ENCODE data around the gene MECR. TPM values are rescaled to one million over a fixed set of nuclear protein-coding genes. Genes with fewer than 3 reads are reported as not detected.

MECR gene
- total RNA-seq, 5 donors from 2014 or later (not counting 1 experiment from before 2014, with no cell fraction given), result 9.5 to 17.8 (median 17.3) TPM

DNA sequence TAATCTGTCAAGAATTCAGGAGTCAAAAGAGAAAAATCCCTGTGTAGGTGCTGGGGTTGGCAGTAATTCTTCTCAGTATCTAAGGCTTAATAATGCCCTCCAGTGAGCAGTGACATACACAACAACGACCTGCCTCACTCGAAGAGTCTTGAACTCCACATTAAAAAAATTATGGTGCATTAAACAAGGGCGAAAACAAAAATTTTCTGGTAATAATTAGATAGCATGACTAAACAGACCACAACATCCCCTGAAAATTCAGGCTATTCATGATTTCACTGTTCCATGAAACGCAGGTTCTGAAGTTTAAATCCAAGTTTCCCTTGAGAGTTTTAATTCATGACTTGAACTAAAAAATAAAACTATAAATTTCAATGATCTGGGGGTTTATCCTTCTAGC, 54.2 kb downstream of the MECR start:
- no peak for ATAC-seq (replicated peaks in 1 of 4)
- Mint-ChIP-seq H3K36me3 (peaks cover 22% of the 10 kb centered on the region), H3K27me3 (no peaks in the 10 kb centered on the region), H3K9me3 (no peaks in the 10 kb centered on the region), H3K27ac (peak overlapping the region in 1 of 2 donors; percentile 34), H3K4me1 (peaks cover 66 to 69% (median 68%) of the 10 kb centered on the region in 3 donors), H3K4me3 (peak overlapping the region in 1 of 3 donors; percentile 32)
- DNase-seq, result no peak
- Histone ChIP-seq H3K27me3 (replicated peaks in 1 of 2; ENCODE audit: control insufficient read depth in 2 of 2, extremely low read depth in 1 of 2, insufficient read depth in 2 of 2, low read length in 1 of 2) (no peaks in the 10 kb centered on the region), H3K4me3 (ENCODE audit: control insufficient read depth in 1 of 2, extremely low read depth in 1 of 2, low read length in 1 of 2) (no peak overlapping the region), H3K4me1 (ENCODE audit: control insufficient read depth in 1 of 2, extremely low read depth in 1 of 2, insufficient read depth in 2 of 2, low read length in 2 of 2) (peaks cover 41 to 45% of the 10 kb centered on the region in 2 experiments), H3K36me3 (ENCODE audit: control insufficient read depth in 2 of 2, extremely low read depth in 1 of 2, insufficient read depth in 1 of 2, low read length in 1 of 2) (peaks cover 0 to 10% of the 10 kb centered on the region in 2 donors), H3K27ac (ENCODE audit: low read length) (no peak overlapping the region), H3K9me3 (no peaks in the 10 kb centered on the region)
- ChIA-PET POLR2A (interaction anchor here (0.6 to 0.8 kb wide), 3 partner anchors 9 to 121 kb away, joined by 3 to 9 read pairs (median 5); no protein-coding TSS in a partner anchor), CTCF (interaction anchor here in 1 of 2 donors (0.7 to 1.1 kb wide), 2 partner anchors 9 to 1258 kb away, joined by 3 read pairs; no protein-coding TSS in a partner anchor)
- no CpG with 5 or more reads among the region's 4 CpGs for WGBS (ENCODE audit: insufficient coverage)

DNA sequence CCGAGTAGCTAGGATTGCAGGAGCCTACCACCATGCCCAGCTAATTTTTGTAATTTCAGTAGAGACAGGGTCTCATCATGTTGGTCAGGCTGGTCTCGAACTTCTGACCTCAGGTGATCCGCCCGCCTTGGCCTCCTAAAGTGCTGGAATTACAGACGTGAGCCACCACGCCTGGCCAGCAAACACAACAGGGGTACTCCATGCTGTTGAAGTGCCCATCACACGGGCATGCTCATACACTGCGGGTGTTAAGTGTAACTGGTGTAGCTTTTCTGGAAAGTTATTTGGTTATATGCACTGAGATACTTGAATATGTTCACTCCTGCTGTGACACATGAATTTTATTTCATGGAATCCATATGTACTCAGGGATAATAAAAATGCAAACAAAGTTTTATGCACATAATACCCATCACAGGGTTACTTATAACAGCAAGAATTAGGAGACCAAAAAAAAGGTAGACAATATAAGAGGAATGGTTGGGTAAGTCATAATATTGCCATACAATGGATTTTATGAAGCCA, 58.3 kb downstream of the MECR start:
- Mint-ChIP-seq H3K9me3 (no peaks in the 10 kb centered on the region), H3K27ac (no peak overlapping the region), H3K4me3 (peak overlapping the region in 1 of 3 donors; percentile 9), H3K4me1 (peaks cover 67 to 69% (median 69%) of the 10 kb centered on the region in 3 donors), H3K27me3 (no peaks in the 10 kb centered on the region), H3K36me3 (peaks cover 32% of the 10 kb centered on the region)
- Histone ChIP-seq H3K9me3 (no peaks in the 10 kb centered on the region), H3K4me1 (ENCODE audit: control insufficient read depth in 1 of 2, extremely low read depth in 1 of 2, insufficient read depth in 2 of 2, low read length in 2 of 2) (peaks cover 21 to 38% of the 10 kb centered on the region in 2 experiments), H3K36me3 (ENCODE audit: control insufficient read depth in 2 of 2, extremely low read depth in 1 of 2, insufficient read depth in 1 of 2, low read length in 1 of 2) (peaks cover 2 to 8% of the 10 kb centered on the region in 2 donors), H3K27ac (ENCODE audit: low read length) (no peak overlapping the region), H3K4me3 (ENCODE audit: control insufficient read depth in 1 of 2, extremely low read depth in 1 of 2, low read length in 1 of 2) (no peak overlapping the region), H3K27me3 (replicated peaks in 1 of 2; ENCODE audit: control insufficient read depth in 2 of 2, extremely low read depth in 1 of 2, insufficient read depth in 2 of 2, low read length in 1 of 2) (no peaks in the 10 kb centered on the region)
- CTCF ChIA-PET, result no interaction called here
- POLR2A ChIA-PET, result no interaction called here
- WGBS (ENCODE audit: insufficient coverage), result 100% methylated on average over 7 of the region's 8 CpGs
- no peak for ATAC-seq (replicated peaks in 1 of 4)
- DNase-seq, result no peak

DNA sequence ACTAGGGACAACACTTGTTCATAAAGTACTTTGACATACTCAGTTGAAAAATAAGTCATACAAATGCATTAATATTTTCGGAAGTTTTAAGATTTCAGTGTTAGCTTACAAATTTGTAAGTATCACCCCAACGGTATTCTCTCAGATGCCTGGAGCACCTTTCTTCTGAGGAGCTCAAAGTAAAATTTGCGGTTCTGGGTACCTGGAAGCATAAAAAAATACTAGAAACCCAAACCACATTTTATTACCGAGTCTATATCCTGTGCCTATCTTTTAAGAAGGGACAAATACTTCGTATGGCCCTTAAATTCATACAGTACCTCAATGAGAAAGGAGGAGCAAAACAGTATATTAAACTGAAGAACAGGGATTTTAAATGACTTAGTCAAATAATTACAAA, 59.2 kb downstream of the MECR start:
- DNase-seq, result no peak
- H3K27me3 Mint-ChIP-seq, result no peaks in the 10 kb centered on the region

DNA sequence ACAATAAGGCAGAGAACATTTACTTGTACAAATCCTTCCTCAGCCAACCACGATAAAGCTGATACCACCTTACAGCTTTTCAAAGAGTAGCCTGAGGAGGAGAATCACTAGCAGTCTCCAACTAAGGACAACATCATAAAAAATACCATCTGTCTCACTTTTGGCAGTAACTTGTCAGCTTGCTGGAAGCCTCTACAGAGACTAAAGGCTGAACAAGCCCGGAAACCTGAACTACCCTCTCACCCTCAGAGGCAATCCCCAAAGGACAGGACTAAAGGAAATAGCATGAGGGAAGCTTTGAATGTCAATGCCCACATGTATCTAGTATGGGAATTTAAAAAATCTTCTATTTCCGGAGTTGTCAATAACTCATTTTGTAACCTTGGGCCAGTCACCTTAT, 59.6 kb downstream of the MECR start:
- Mint-ChIP-seq H3K27ac (peak overlapping the region in 1 of 2 donors; percentile 19), H3K27me3 (no peaks in the 10 kb centered on the region), H3K4me3 (peak overlapping the region; percentile 19 to 56 (median 46)), H3K36me3 (peaks cover 41% of the 10 kb centered on the region), H3K4me1 (peaks cover 67 to 71% (median 69%) of the 10 kb centered on the region in 3 donors), H3K9me3 (no peaks in the 10 kb centered on the region)
- peaks cover 20 to 45% of the 10 kb centered on the region in 2 experiments for H3K4me1 ChIP-seq (ENCODE audit: control insufficient read depth in 1 of 2, extremely low read depth in 1 of 2, insufficient read depth in 2 of 2, low read length in 2 of 2)
- H3K27me3 ChIP-seq (replicated peaks in 1 of 2; ENCODE audit: control insufficient read depth in 2 of 2, extremely low read depth in 1 of 2, insufficient read depth in 2 of 2, low read length in 1 of 2), result no peaks in the 10 kb centered on the region
- H3K27ac ChIP-seq (ENCODE audit: low read length), result no peak overlapping the region
- H3K9me3 ChIP-seq, result no peaks in the 10 kb centered on the region
- WGBS (ENCODE audit: insufficient coverage), result 40% methylated on average over 1 of the region's 3 CpGs
- no peak for DNase-seq
- no peak for ATAC-seq (replicated peaks in 1 of 4)
- POLR2A ChIA-PET, result no interaction called here
- H3K4me3 ChIP-seq (ENCODE audit: control insufficient read depth in 1 of 2, extremely low read depth in 1 of 2, low read length in 1 of 2), result no peak overlapping the region
- CTCF ChIA-PET, result interaction anchor here in 1 of 2 donors (0.5 to 0.8 kb wide), 5 partner anchors 31 to 613 kb away, joined by 3 to 5 read pairs (median 3); partner anchors contain the start of gene YTHDF2
- peaks cover 2 to 20% of the 10 kb centered on the region in 2 donors for H3K36me3 ChIP-seq (ENCODE audit: control insufficient read depth in 2 of 2, extremely low read depth in 1 of 2, insufficient read depth in 1 of 2, low read length in 1 of 2)

More for the DNA sequence above, 59.2 kb downstream of the MECR start:
- H3K4me1 Mint-ChIP-seq, result peaks cover 67 to 70% (median 69%) of the 10 kb centered on the region in 3 donors
- WGBS (ENCODE audit: insufficient coverage), result 39% methylated on average over 3 of the region's 5 CpGs
- peak in 1 of 4 experiments; percentile 48 for ATAC-seq (replicated peaks in 1 of 4)
- H3K4me3 Mint-ChIP-seq, result peak overlapping the region; percentile 19 to 56 (median 46)
- CTCF ChIA-PET, result interaction anchor here in 1 of 2 donors (0.6 to 0.7 kb wide), 3 partner anchors 31 to 613 kb away, joined by 3 to 5 read pairs (median 3); no protein-coding TSS in a partner anchor
- Histone ChIP-seq H3K27me3 (replicated peaks in 1 of 2; ENCODE audit: control insufficient read depth in 2 of 2, extremely low read depth in 1 of 2, insufficient read depth in 2 of 2, low read length in 1 of 2) (no peaks in the 10 kb centered on the region), H3K36me3 (ENCODE audit: control insufficient read depth in 2 of 2, extremely low read depth in 1 of 2, insufficient read depth in 1 of 2, low read length in 1 of 2) (peaks cover 2 to 15% of the 10 kb centered on the region in 2 donors), H3K9me3 (no peaks in the 10 kb centered on the region), H3K4me3 (ENCODE audit: control insufficient read depth in 1 of 2, extremely low read depth in 1 of 2, low read length in 1 of 2) (no peak overlapping the region), H3K27ac (ENCODE audit: low read length) (no peak overlapping the region), H3K4me1 (ENCODE audit: control insufficient read depth in 1 of 2, extremely low read depth in 1 of 2, insufficient read depth in 2 of 2, low read length in 2 of 2) (peaks cover 20 to 41% of the 10 kb centered on the region in 2 experiments)
- peaks cover 37% of the 10 kb centered on the region for H3K36me3 Mint-ChIP-seq
- H3K27ac Mint-ChIP-seq, result peak overlapping the region; percentile 6 to 11
- POLR2A ChIA-PET, result no interaction called here
- no peaks in the 10 kb centered on the region for H3K9me3 Mint-ChIP-seq

DNA sequence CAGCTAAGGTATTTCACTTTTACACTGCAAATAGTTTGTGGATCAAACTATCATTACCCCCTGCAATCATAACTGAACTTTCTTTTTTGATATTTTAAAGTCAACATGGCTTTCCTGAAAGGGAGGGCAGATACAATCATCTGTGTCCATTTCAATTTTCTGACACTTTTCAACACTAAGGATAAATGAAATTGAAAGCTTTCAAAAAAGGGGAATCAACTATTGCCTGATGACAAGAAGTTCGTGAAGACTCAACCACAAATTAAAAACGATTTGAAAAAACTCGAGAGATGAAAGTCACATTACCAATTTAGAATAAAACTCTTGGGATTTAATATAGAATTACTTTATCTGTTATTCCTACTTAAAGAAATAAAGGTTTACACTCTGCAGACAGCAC, 60.8 kb downstream of the MECR start:
- Histone ChIP-seq H3K4me3 (ENCODE audit: control insufficient read depth in 1 of 2, extremely low read depth in 1 of 2, low read length in 1 of 2) (no peak overlapping the region), H3K9me3 (no peaks in the 10 kb centered on the region), H3K27ac (ENCODE audit: low read length) (no peak overlapping the region), H3K27me3 (replicated peaks in 1 of 2; ENCODE audit: control insufficient read depth in 2 of 2, extremely low read depth in 1 of 2, insufficient read depth in 2 of 2, low read length in 1 of 2) (no peaks in the 10 kb centered on the region), H3K36me3 (ENCODE audit: control insufficient read depth in 2 of 2, extremely low read depth in 1 of 2, insufficient read depth in 1 of 2, low read length in 1 of 2) (peaks cover 2 to 28% of the 10 kb centered on the region in 2 donors), H3K4me1 (ENCODE audit: control insufficient read depth in 1 of 2, extremely low read depth in 1 of 2, insufficient read depth in 2 of 2, low read length in 2 of 2) (peaks cover 20 to 48% of the 10 kb centered on the region in 2 experiments)
- no peaks in the 10 kb centered on the region for H3K27me3 Mint-ChIP-seq
- H3K4me3 Mint-ChIP-seq, result peak overlapping the region in 2 of 3 donors; percentile 0 to 13
- no peaks in the 10 kb centered on the region for H3K9me3 Mint-ChIP-seq
- DNase-seq (no peak), ATAC-seq (replicated peaks in 1 of 4) (no peak)
- H3K36me3 Mint-ChIP-seq, result peaks cover 46% of the 10 kb centered on the region
- POLR2A ChIA-PET, result interaction anchor here in 1 of 2 donors (1.1 kb wide), 1 partner anchor 10 kb away, joined by 6 read pairs; no protein-coding TSS in a partner anchor
- H3K4me1 Mint-ChIP-seq, result peaks cover 72 to 76% (median 76%) of the 10 kb centered on the region in 3 donors
- CTCF ChIA-PET, result interaction anchor here in 1 of 2 donors (0.8 kb wide), 2 partner anchors 33 to 433 kb away, joined by 3 read pairs; partner anchors contain the start of gene YTHDF2
- H3K27ac Mint-ChIP-seq, result peak overlapping the region in 1 of 2 donors; percentile 50
- no CpG with 5 or more reads among the region's 3 CpGs for WGBS (ENCODE audit: insufficient coverage)

DNA sequence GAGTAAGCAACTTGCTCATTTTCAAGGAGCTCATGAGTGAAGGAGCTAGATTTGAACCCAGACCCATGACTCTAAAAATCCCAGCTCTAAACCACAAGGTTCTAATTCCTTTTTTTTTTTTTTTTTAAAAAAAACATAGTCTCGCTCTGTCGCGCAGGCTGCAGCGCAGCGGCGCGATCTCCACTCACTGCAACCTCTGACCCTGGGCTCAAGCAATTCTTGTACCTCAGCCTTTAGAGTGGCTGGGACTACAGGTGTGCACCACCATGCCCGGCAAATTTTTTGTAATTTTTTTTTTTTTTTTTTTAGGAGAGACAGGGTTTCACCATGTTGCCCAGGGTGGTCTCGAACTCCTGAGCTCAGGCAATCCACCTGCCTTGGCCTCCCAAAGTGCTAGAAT, 62.8 kb downstream of the MECR start:
- POLR2A ChIA-PET, result interaction anchor here (0.6 to 1.0 kb wide), 6 partner anchors 9 to 726 kb away, joined by 3 to 9 read pairs (median 6); no protein-coding TSS in a partner anchor
- DNase-seq, result no peak
- no peaks in the 10 kb centered on the region for H3K9me3 Mint-ChIP-seq
- no CpG with 5 or more reads among the region's 9 CpGs for WGBS (ENCODE audit: insufficient coverage)
- no peak for ATAC-seq (replicated peaks in 1 of 4)
- H3K27ac Mint-ChIP-seq, result no peak overlapping the region
- peaks cover 54% of the 10 kb centered on the region for H3K36me3 Mint-ChIP-seq
- Histone ChIP-seq H3K36me3 (ENCODE audit: control insufficient read depth in 2 of 2, extremely low read depth in 1 of 2, insufficient read depth in 1 of 2, low read length in 1 of 2) (peaks cover 2 to 28% of the 10 kb centered on the region in 2 donors), H3K4me3 (ENCODE audit: control insufficient read depth in 1 of 2, extremely low read depth in 1 of 2, low read length in 1 of 2) (no peak overlapping the region), H3K4me1 (ENCODE audit: control insufficient read depth in 1 of 2, extremely low read depth in 1 of 2, insufficient read depth in 2 of 2, low read length in 2 of 2) (peaks cover 18 to 33% of the 10 kb centered on the region in 2 experiments), H3K27ac (ENCODE audit: low read length) (no peak overlapping the region), H3K9me3 (no peaks in the 10 kb centered on the region), H3K27me3 (replicated peaks in 1 of 2; ENCODE audit: control insufficient read depth in 2 of 2, extremely low read depth in 1 of 2, insufficient read depth in 2 of 2, low read length in 1 of 2) (no peaks in the 10 kb centered on the region)
- CTCF ChIA-PET, result interaction anchor here (0.6 to 1.2 kb wide), 4 partner anchors 9 to 1634 kb away, joined by 3 to 5 read pairs (median 4); no protein-coding TSS in a partner anchor
- H3K4me1 Mint-ChIP-seq, result peaks cover 80 to 91% (median 90%) of the 10 kb centered on the region in 3 donors
- H3K4me3 Mint-ChIP-seq, result no peak overlapping the region
- H3K27me3 Mint-ChIP-seq, result no peaks in the 10 kb centered on the region

Measured in T-cell (primary cell).